ENCODE measurements around the gene HCN4.

HCN4 gene

DNA sequence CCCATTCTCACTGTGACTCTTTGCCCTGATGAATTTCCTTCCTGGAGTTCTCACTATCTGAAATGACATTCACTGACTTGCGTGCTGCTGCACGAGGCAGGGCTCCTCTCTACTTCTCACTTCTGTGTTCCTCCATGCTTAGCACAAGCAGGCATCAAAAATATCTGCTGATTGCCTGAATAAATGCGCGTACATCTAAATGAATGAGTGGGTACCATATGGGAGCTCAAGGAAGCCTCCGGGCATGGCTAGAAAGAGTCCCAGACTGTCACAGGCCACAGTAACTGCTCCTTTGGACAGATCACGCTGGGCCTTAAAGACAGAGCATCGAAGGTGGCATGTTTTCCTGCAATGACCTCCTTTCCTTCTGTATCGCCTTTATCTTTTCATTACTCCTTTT, 31.6 kb downstream of the HCN4 start:
- TF ChIP-seq, protein P1, sequence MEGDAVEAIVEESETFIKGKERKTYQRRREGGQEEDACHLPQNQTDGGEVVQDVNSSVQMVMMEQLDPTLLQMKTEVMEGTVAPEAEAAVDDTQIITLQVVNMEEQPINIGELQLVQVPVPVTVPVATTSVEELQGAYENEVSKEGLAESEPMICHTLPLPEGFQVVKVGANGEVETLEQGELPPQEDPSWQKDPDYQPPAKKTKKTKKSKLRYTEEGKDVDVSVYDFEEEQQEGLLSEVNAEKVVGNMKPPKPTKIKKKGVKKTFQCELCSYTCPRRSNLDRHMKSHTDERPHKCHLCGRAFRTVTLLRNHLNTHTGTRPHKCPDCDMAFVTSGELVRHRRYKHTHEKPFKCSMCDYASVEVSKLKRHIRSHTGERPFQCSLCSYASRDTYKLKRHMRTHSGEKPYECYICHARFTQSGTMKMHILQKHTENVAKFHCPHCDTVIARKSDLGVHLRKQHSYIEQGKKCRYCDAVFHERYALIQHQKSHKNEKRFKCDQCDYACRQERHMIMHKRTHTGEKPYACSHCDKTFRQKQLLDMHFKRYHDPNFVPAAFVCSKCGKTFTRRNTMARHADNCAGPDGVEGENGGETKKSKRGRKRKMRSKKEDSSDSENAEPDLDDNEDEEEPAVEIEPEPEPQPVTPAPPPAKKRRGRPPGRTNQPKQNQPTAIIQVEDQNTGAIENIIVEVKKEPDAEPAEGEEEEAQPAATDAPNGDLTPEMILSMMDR (IDR thresholded peaks at IDR 0.05): no peak
- H3K9me3 ChIP-seq: no peaks in the 10 kb centered on the region
- H3K4me1 ChIP-seq (ENCODE audit: control insufficient read depth in 1 of 2, insufficient read depth in 1 of 2, low read depth in 1 of 2, low read length in 1 of 2): no peaks in the 10 kb centered on the region
- H3K4me3 ChIP-seq (ENCODE audit: low read depth in 1 of 2, low read length in 1 of 2): no peak overlapping the region
- H3K27ac ChIP-seq: no peak overlapping the region
- no peaks in the 10 kb centered on the region for H3K36me3 ChIP-seq
- H3K27me3 ChIP-seq: peaks cover 14% of the 10 kb centered on the region

DNA sequence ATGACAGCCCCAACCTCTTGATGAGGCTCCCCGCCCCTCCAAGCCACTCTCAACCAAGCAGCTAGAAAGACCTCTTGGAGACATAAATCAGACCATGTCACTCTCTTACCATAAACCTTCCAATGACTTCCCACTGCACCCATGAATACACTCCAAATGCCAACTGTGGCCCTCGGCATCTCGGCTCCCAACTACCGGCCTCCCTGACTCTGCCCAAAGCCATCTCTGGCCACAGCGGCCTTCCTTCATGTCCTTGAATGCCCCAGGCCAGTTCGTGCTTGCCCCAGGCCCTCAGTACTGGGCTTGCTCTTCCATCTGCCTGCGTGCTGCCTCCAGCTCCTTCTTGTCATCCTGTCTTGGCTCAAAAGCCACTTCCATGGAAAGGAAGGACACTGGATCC, 32.0 kb downstream of the HCN4 start:
- Histone ChIP-seq H3K27me3 (peaks cover 14% of the 10 kb centered on the region), H3K4me3 (ENCODE audit: low read depth in 1 of 2, low read length in 1 of 2) (no peak overlapping the region), H3K4me1 (ENCODE audit: control insufficient read depth in 1 of 2, insufficient read depth in 1 of 2, low read depth in 1 of 2, low read length in 1 of 2) (no peaks in the 10 kb centered on the region), H3K27ac (no peak overlapping the region), H3K36me3 (no peaks in the 10 kb centered on the region), H3K9me3 (no peaks in the 10 kb centered on the region)
- TF ChIP-seq, protein P1 (IDR thresholded peaks at IDR 0.05): no peak

- Histone ChIP-seq H3K9me3 (no peaks in the 10 kb centered on the region), H3K27me3 (peaks cover 14% of the 10 kb centered on the region), H3K4me3 (ENCODE audit: low read depth in 1 of 2, low read length in 1 of 2) (no peak overlapping the region), H3K4me1 (ENCODE audit: control insufficient read depth in 1 of 2, insufficient read depth in 1 of 2, low read depth in 1 of 2, low read length in 1 of 2) (no peaks in the 10 kb centered on the region), H3K36me3 (no peaks in the 10 kb centered on the region), H3K27ac (no peak overlapping the region)
- TF ChIP-seq, protein P1 (IDR thresholded peaks at IDR 0.05): no peak
Measured at GRCh38 chr15:73335471-73335870, 33.3 kb downstream of the HCN4 start.

GRCh38 chr15:73335026-73335425, 33.7 kb downstream of the HCN4 start:
- Histone ChIP-seq H3K27ac (no peak overlapping the region), H3K27me3 (peaks cover 14% of the 10 kb centered on the region), H3K9me3 (no peaks in the 10 kb centered on the region), H3K4me3 (ENCODE audit: low read depth in 1 of 2, low read length in 1 of 2) (no peak overlapping the region), H3K4me1 (ENCODE audit: control insufficient read depth in 1 of 2, insufficient read depth in 1 of 2, low read depth in 1 of 2, low read length in 1 of 2) (no peaks in the 10 kb centered on the region), H3K36me3 (no peaks in the 10 kb centered on the region)
- TF ChIP-seq, protein P1 (IDR thresholded peaks at IDR 0.05): no peak

DNA sequence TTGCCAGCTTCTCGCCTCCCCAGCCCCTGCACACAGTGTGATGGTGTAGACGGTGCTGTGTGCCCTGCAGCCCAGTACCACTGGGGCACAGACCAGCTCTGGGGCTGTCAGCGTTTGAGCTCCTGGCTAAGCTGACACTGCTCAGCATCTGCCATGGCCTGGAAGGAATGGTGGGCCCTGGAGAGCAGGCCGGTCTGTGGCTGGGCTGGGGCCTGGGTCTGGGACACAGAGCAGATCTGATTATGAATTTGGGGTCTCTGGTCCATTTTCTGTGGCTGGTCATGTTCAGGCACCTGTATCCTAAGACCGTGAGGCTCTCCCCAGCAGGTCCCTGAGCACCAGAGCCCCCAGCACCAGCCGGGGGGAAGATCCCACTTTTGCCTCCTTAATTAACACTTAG, 34.7 kb downstream of the HCN4 start:
- Histone ChIP-seq H3K9me3 (no peaks in the 10 kb centered on the region), H3K36me3 (no peaks in the 10 kb centered on the region)

More for the DNA sequence above, 34.7 kb downstream of the HCN4 start:
- H3K27me3 ChIP-seq: peaks cover 14% of the 10 kb centered on the region
- no peak overlapping the region for H3K27ac ChIP-seq
- TF ChIP-seq, protein P1 (IDR thresholded peaks at IDR 0.05): no peak
- H3K4me3 ChIP-seq (ENCODE audit: low read depth in 1 of 2, low read length in 1 of 2): no peak overlapping the region
- H3K4me1 ChIP-seq (ENCODE audit: control insufficient read depth in 1 of 2, insufficient read depth in 1 of 2, low read depth in 1 of 2, low read length in 1 of 2): no peaks in the 10 kb centered on the region

Data from neutrophil (primary cell).